Small intestine (tissue), 4 donors: ENCODE results near the gene ATP1A2. TPM values are rescaled to one million over a fixed set of nuclear protein-coding genes. Genes with fewer than 3 reads are reported as not detected.

Source experiments
- polyA plus RNA-seq, 4 donors: library from polyadenylated mRNA; stranded (reverse) in 3 of 4; unstranded in 1 of 4; fragments of 200-250 nt in 3 of 4; fragments of 120-200 nt in 1 of 4; gene quantifications; one replicate each; pipeline versions ENCODE4 v1.2.1 to v1.2.3, GENCODE V29; 2013
- donor health status: healthy with polysubstance abuse.
- donor health status: Bipolar disorder and iron deficiency.
- donor health status: healthy.

Gene ATP1A2
- polyA plus RNA-seq, 4 donors = 0.22 to 5.3 (median 1.2) TPM

Other genes with a start within 250 kb of the ATP1A2 start
- 1 to 10 TPM in 1 of 4 donors, under 1 TPM in 2, not detected in 1; 0.35 to 1.1 (median 0.36) TPM for gene CFAP45, start 215.6 kb upstream of the ATP1A2 start, polyA plus RNA-seq
- 100 to 1,000 TPM; 244 to 472 (median 400) TPM for gene TAGLN2, start 190.3 kb upstream of the ATP1A2 start, polyA plus RNA-seq
- 10 to 100 TPM in 3 of 4 donors, 1 to 10 TPM in 1; 3.1 to 84.2 (median 26.4) TPM for gene IGSF9, start 170.1 kb upstream of the ATP1A2 start, polyA plus RNA-seq
- under 1 TPM in 1 of 4 donors, not detected in 3; 0.12 TPM for gene SLAMF9, start 161.5 kb upstream of the ATP1A2 start, polyA plus RNA-seq
- 10 to 100 TPM in 1 of 4 donors, 1 to 10 TPM in 3; 1.1 to 16.2 (median 2.7) TPM for gene PIGM, start 83.8 kb upstream of the ATP1A2 start, polyA plus RNA-seq
- under 1 TPM in 2 of 4 donors, not detected in 2; 0.25 to 0.47 TPM for gene KCNJ10, start 45.6 kb upstream of the ATP1A2 start, polyA plus RNA-seq
- gene KCNJ9, start 34.2 kb upstream of the ATP1A2 start, polyA plus RNA-seq = under 1 TPM in 2 of 4 donors, not detected in 2; 0.04 to 0.19 TPM
- gene IGSF8, start 17.1 kb upstream of the ATP1A2 start, polyA plus RNA-seq = 10 to 100 TPM; 11.0 to 34.5 (median 21.5) TPM
- gene ATP1A4, start 35.8 kb downstream of the ATP1A2 start, polyA plus RNA-seq = under 1 TPM in 2 of 4 donors, not detected in 2; 0.12 to 0.24 TPM
- gene CASQ1, start 74.8 kb downstream of the ATP1A2 start, polyA plus RNA-seq = 1 to 10 TPM in 1 of 4 donors, under 1 TPM in 3; 0.45 to 2.1 (median 0.60) TPM
- 100 to 1,000 TPM in 1 of 4 donors, 10 to 100 TPM in 3; 15.2 to 116 (median 47.9) TPM for gene PEA15, start 89.6 kb downstream of the ATP1A2 start, polyA plus RNA-seq
- gene DCAF8, start 146.8 kb downstream of the ATP1A2 start, polyA plus RNA-seq = 100 to 1,000 TPM in 1 of 4 donors, 10 to 100 TPM in 3; 43.5 to 145 (median 59.1) TPM
- gene PEX19, start 169.4 kb downstream of the ATP1A2 start, polyA plus RNA-seq = 10 to 100 TPM; 20.8 to 52.3 (median 24.5) TPM
- 100 to 1,000 TPM in 2 of 4 donors, 10 to 100 TPM in 2; 79.7 to 143 (median 93.2) TPM for gene COPA, start 227.5 kb downstream of the ATP1A2 start, polyA plus RNA-seq
- gene NCSTN, start 227.6 kb downstream of the ATP1A2 start, polyA plus RNA-seq = 100 to 1,000 TPM in 1 of 4 donors, 10 to 100 TPM in 3; 50.1 to 138 (median 59.6) TPM